GM21390 (cell line): ENCODE results near the gene GALNT13.
A peak's percentile ranks its signal among the peaks of the same experiment; 100 is the strongest.

Experiments
- ATAC-seq: cut with Tn5 transposase; IDR thresholded peaks from one replicate; pipeline ENCODE4 v1.9.1; 2021; ENCODE audit not compliant: unreplicated experiment

Gene GALNT13

DNA sequence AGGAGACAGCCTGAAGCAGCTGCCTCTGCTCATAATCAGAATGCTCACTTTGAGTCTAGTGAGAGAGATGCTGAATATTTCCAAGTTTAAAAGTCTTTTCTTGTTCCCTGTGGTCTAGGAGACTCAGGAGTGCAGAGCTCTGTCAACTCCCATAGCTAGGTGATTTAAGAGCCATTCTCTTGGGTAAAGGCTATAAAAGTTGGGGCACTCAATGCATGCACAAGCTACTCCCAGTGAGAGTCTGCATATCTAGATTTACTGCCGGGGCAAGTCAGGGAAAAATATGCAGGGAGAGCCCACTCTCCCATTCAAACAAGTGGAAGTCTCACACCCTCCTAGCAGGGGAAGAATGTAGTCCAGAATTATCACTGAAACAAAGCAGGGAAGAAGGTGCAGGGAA, 418.1 kb downstream of the GALNT13 start:
- no peak for ATAC-seq

DNA sequence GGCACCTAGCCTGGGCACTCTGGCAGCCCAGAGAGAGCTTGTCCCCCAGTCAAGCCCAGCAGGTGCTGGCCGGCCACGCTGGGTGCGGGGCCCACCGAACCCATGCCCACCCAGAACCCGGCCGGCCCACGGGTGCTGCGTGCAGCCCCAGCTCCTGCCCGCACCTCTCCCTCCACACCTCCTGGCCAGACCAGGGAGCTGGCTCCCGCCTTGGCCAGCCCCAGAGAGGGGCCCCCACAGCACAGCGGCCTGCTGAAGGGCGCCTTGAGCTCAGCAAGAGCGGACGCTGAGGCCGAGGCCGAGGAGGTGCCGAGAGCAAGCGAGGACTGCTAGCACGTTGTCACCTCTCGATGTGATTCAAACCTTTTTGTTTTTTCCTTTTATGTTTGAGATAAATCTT, 419.8 kb downstream of the GALNT13 start:
- ATAC-seq: no peak

DNA sequence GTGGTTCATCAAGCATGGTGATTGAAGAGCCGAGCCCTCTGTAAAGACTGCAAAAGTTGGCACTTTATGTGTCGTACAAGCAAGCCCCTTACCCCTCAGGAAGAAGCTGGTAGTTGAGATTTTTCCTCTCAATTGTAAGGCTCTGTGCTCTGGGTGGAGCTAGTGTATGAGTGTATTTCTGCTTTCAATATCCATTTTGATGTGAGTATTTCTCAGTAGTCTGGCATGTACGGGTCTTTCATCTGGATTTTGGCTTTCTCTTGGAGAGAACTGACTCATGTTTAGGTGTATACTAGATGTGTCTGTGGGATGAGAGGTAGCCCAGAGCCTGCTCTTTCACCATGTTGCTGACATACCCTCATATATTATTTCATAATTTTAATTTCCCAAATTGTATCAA, 420.2 kb downstream of the GALNT13 start:
- ATAC-seq: no peak

DNA sequence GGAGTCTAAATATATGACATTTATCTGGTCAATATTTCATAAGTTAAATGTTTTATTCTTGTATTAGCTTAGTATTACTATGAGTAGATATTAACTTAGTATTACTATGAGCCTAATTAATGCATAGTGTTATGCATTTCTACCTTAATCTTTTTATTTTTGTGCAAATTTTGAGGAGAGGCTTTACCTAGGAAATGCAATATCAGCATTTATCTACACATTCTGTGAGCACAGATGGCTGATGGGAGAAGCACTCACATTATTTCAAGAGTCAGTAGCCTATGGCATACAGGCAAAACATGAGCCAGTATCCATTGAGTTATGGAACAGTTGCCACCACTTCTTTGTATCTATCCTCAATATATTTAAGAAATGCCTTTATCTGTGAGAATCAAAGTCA, 422.1 kb downstream of the GALNT13 start:
- no peak for ATAC-seq

DNA sequence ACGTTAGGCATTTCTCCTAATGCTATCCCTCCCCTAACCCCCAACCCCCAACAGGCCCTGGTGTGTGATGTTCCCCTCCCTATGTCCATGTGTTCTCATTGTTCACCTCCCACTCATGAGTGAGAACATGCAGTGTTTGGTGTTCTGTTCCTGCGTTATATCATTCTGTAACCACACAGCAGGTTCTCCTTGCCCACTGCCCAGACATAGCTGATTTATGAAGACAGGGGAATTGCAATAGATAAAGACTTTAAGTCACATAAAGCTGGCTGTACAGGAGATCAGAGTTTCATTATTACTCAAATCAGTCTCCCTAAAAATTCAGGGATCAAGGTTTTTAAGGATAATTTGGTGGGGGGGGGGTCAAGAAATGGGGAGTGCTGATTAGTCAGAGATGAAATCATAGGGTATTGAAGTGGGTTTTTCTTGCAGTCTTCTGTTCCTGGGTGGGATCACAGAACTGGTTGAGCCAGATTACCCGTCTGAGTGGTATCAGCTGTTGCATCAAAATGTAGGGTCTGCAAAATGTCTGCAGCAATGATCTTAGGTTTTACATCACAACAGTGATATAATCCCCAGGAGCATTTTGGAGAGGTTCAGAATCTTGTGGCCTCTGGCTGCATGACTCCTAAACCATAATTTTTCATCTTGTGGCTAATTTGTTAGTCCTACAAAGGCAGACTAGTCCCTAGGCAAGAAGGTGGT, 434.7 kb downstream of the GALNT13 start:
- ATAC-seq: no peak

DNA sequence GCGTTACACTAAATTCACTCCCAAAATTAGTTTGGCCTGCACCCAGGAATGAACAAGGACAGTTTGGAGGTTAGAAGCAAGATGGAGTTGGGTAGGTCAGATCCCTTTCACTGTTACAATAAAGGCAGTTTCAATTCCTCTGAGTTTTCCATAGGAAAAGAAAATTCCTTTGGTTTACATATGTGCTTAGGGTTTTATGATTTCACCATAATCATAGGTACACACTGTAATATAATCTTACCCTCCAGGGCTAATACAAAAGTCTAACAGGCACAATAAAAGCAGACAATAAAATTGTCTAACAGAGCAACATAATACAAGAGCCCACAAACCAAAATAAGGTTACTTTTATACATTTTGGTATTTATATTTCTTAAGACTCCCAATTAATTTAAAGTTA, 435.3 kb downstream of the GALNT13 start:
- ATAC-seq: no peak

DNA sequence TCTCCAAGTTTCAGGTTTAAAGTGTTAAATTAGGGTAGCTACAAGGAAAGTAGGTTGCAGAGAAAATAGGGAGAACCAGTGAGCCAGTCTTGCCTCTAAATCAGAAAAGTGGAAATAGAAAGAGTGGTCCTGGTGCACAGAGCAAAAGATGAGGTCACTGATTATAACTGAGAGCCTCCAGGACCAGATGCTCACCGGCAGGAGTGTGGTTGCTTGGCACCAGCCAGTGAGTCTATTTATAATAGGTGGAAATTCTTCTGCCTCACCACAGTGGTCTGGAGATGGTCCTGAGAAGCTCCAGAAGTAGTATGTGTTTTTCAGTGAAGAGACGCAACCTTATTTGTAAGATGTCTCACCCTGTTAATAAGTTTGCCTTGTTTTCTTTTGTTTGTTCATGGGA, 452.9 kb downstream of the GALNT13 start:
- no peak for ATAC-seq

DNA sequence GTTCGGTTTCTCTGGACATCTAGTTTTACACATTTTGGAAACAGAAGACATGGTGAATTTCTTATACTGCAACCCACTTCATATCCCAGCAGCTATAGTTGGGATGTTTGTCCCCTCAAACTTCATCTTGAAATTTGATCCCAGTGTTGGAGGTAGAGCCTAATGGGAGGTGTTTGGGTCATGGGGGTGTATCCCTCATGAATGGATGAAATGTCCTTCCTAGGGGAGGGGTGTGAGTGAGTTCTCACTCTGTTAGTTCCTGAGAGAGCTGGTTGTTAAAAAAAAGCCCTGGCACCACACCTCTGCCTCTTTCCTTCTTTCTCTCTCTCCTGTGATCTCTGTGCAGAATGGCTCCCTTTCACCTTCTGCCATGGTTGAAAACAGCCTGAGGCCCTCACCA, 457.8 kb downstream of the GALNT13 start:
- no peak for ATAC-seq

DNA sequence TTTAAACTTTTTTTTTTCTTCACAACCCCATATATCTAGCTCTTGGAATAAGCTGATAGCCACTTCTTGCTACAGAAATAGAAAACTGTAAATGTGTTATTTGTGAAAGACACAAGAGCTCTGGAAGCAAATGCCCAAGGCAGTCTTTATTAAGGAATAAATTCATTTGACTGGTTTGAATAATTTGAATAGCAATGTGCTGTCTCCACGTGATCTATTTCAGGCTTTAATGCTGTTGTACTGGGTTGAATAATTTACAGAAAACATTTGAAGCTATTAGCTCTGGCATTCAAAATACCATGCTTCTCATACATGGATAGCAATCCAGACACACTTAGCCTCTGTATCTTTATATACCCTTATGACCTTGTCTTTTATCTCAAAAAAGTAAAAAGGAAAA, 460.1 kb downstream of the GALNT13 start:
- no peak for ATAC-seq

DNA sequence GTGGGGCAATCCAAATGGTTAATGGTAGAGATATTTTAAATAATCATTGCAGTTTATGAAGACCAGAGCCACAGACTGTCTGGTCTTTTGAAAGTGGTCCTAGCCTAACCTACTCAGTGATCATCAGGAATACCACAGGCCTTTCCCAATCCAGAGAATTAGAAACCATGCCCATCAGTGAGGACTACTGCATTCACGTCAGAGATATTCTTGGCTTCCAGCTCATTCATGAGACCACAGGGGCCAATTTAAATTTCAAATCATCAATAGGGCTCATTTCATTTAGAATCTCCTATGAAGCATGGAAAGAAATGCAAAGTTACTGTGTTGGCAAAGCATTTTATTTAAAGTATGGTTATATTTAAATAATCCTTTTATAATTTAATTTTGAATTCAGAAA, 464.5 kb downstream of the GALNT13 start:
- no peak for ATAC-seq

DNA sequence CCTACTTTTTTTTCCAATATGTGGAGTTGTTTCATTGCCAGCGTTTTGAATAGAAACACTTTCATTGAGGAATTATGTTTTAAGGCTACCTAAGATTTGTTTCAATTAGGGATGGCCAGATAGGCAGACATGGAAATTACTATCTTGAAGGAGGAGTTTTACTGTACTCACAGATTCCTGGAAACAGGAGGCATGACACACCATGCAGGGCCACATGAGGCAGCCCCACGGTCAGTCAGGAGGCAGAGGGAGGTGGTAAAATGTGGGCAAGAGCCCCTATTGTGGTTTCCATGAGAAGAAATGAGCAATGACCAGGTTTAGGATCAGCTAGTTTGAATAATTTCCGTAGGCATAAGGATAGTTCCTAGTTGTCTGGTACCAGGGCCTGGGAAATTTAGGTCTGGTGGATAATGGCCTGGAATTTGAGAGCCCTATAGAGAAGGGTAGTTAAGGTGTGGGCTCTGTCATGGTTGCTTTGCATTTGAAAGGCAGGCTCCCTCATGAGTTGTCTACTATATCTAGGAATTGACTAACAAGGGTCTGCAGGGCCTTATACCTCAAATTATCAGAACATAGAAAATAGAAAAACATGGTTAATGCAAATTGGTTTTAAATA, 466.7 kb downstream of the GALNT13 start:
- no peak for ATAC-seq

DNA sequence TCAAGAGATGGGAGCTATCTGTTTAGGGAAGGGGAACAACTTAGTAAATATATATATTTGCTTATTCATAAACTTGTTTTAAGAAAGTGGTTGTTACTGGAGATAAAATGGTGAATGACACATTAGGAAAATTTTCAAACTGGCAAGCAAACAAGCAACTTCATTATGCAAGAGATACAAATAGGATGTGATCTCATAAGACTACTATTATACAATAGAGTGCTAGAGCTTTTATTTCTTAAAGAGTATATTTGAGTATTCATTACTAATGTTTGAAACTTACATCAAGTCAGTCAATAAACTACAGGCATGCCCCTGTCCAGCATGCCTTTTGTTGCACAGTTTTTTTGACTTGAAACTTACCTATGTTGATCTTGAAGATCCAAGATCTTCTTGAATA, 471.6 kb downstream of the GALNT13 start:
- no peak for ATAC-seq

DNA sequence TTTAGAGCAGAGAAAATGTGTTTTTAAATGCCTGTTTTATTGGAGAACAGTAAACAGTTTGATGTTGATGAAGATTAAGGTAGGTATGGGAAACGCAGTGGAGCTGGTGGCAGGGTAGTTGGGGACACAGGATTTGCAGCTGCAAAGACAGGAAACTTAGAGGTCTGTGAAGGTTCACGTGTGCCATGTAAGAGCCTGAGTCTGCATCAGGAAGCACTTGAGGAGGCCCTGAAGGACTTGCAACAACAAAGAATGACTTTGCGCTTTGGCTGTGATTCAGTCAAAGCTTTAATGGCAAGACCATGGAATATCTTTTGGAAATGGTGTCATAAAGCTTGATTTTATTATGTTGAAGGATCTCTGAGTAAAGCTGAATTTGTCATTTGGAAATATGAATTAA, 479.2 kb downstream of the GALNT13 start:
- ATAC-seq: no peak

DNA sequence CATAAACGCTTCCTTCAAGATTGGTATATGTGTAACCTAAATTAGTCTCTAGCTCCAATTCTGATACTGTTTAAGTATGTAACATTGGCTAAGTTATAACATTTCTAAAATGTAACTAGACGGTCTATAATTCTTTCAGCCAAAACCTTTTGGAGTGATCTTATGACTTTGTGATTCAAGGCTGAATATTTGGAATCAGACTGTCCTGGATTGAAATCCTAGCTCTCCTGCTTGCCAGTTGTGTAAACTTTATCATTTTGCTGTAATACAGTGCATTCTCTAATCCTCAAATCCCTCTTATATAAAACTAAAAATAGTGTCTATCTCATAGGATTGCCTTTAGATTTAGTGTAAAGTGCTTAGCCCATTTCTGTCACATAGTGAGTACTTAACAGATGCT, 489.6 kb downstream of the GALNT13 start:
- no peak for ATAC-seq

DNA sequence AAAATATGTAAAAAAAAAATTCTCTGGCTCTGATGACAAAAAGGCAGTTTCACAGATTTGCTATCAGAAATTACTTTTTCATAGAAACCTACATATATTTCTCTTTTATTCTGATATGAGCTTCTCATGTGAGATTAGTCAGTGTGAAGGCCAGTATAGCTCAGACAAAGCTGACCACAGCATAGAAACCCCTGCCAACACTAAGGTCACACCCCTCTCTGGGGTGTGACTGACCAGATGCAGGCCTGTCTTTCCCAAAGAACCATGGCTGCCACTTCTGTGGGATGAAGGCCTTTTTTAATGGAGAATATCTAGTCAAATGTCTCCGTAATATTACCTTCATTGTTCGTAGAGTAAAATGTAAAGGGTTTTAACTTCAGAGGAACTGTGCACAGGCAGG, 496.4 kb downstream of the GALNT13 start:
- no peak for ATAC-seq

DNA sequence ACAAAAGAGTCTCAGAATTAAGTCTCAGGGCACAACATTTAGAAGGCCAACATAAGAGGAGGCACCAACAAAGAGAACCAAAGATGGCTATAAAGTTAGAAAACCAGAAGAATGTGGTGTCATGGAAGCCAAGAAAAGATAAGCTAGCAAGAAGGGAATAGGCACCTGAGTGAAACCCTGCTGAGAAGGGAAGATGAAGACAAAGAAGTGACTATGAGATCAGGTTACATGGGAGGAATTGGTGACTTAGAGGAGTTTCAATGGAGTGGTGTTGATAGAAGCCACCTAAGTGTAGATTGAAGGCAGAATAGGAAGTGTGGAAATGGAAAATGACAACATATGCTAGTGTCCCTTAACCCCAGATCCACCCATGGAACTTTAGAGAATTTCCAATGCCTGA, 499.2 kb downstream of the GALNT13 start:
- ATAC-seq: no peak

DNA sequence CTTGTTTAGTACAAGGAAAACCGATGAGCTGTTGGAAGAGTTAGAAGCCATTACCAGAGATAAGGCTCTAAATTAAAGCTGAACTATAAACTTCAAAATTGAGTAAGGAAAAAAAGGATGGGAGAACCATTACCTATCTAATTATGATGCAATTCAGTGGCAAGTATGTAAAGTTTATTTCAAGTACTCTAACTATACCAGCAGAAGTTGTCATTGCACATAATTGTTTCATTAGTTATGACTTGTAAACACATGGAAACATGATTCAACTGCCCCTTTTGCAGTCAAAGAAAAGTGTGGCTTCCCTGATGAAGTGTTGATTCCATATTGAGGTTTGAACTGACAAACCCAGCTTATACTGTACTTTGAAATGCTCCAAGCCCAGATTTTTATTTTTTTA, 502.7 kb downstream of the GALNT13 start:
- ATAC-seq: no peak

DNA sequence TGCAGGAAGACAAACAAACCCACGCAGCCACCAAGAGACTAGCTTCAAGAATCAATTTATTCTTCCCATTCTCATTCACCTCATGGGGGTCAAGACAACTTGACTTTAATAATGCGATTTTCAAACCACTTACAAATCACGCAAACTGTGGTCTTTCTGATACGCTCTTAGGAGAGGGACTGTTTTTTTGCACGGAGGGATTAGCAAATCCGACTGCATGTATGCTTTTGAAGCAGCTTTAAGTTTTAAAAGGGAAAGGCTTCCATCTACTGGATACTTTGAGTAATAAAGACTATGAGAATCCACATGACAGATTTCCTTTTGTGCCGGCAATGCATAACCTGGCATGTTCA, 503.8 kb downstream of the GALNT13 start:
- ATAC-seq: no peak

DNA sequence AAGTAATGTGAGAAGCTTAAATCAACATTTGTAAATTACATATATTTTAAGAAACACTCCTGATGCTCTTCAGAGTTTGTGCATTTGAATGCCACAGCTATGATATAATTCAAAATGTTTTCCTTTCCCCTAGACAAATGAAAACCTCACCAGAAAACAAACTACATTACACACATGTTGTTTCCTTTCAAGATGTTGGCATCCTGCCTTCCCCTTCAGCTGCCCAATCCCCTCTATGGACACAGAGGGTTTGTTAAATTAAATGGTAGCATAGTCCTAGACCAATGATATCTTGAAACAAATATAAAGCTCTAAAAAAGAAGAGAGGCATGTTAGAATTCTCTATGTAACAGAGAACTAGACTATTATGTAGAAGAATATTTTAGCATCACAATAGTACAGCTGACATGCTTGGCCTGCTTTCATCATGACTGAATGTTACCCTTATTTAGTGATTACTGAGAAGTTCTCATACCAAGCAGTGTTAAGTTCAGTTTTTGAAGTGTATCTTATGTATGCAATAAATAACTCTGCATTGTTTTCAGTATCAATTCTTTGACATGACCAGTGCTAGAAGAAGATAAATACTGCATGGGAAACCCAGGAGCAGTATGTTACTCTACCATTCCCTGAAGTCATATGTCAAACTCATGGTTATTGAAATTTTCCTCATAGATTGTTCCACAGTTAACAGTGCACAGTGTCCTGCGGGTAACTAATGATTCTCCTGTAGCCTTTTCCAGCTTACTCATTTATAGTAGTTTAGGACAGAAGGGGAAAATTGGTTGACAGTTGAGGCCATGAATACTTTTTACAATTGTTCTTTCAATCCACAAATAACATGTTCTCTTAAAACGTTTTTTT, 510.4 kb downstream of the GALNT13 start:
- no peak for ATAC-seq

DNA sequence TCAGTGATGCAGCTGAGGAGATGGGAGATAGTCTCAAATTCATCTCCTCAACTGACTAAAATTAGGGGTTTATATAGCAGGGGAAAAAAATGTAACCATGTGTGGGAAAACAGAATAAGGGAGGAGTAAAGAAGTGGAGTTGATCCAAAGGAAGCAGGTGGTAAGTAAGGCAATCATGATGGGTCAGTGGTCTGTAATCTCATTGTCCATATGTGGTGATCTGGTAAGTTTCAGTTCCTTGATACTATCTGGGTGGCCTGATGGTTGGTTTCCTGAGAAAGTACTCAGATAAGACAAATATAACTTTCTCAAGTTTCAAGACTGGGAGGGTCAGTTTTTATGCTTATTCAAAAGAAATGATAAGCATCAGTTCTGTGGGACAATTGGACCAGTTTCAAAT, 514.5 kb downstream of the GALNT13 start:
- no peak for ATAC-seq

DNA sequence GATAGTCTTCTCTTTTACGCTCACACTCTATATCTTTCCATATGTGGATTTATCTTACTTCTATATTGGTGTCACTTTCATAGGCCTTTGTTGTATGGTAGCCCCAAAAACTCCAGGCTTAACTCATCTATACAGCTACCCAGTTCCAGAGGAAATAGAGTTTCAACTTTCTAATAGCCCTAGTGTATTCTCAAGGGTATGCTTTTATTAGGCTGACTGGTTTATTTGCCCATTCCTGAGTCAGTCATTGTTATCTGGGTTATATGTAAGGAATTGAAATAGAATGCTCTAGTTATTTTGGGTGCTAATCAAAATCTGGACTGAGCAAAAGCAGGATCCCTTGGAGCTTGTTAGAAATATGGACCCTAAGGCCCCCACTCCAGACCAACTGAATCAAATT, 519.3 kb downstream of the GALNT13 start:
- no peak for ATAC-seq

DNA sequence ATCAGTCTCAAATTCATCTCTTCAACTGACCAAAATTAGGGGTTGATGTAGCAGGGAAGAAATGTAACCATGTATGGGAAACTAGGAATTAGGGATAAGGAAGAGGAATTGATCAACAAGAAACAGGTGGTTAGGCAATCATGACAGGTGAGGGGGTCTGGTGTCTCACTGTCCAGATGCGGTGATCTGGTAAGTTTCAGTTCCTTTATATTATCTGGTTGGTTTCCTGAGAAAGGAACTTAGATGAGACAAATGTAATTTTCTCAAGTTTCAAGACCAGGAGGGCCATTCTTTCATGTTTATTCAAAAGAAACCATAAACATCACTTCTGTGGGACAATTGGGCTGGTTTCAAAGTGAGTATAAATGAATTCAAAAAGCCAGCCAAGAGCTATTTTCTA, 520.5 kb downstream of the GALNT13 start:
- peak; percentile 96 for ATAC-seq
